K562 (cell line): ENCODE results near the gene OR2V2. TPM values are rescaled to one million over a fixed set of nuclear protein-coding genes. Genes with fewer than 3 reads are reported as not detected.

Experiments
- BCOR ChIP-seq: fragments of 450-650 bp; IDR thresholded peaks from 2 replicates; pipeline ENCODE4 v1.6.1; 2016
- CSDE1 ChIP-seq, 2 experiments: fragments of 450-650 bp; IDR thresholded peaks; 2 replicates each; pipeline ENCODE4 v1.6.1; 2016; ENCODE audit warnings: mild to moderate bottlenecking in 1 of 2
- ERF ChIP-seq: fragments of 450-650 bp; formaldehyde crosslinking; IDR thresholded peaks from 2 replicates; pipeline ENCODE4 v1.4.0; 2020; ENCODE audit warnings: mild to moderate bottlenecking, mixed read lengths
- ETV5 ChIP-seq: sonication (generic); formaldehyde crosslinking; IDR thresholded peaks from 2 replicates; pipeline ENCODE4 v1.4.0; 2020; ENCODE audit warnings: low read depth, mild to moderate bottlenecking, missing genetic modification reagents
- FOXA3 ChIP-seq, 2 experiments: fragments of 450-650 bp in 1 of 2; sonication (generic) in 1 of 2; formaldehyde crosslinking; IDR thresholded peaks in 1 of 2; conservative IDR thresholded peaks in 1 of 2; 2 replicates each; pipeline versions ENCODE4 v1.4.0 to v1.8.0; 2020 to 2022; ENCODE audit warnings: mild to moderate bottlenecking in 2 of 2, missing genetic modification reagents in 1 of 2
- HMBOX1 ChIP-seq: sonication (generic); IDR thresholded peaks from 2 replicates; pipeline ENCODE4 v1.6.1; 2016
- HOMEZ ChIP-seq: fragments of 250-450 bp; sonication (Bioruptor Pico); IDR thresholded peaks from 2 replicates; pipeline ENCODE4 v1.4.0; 2020; ENCODE audit warnings: mild to moderate bottlenecking, moderate library complexity
- MYNN ChIP-seq, 2 experiments: sonication (generic); formaldehyde crosslinking in 1 of 2; IDR thresholded peaks; 2 replicates each; pipeline versions ENCODE4 v1.5.0 to v1.6.1; 2016 to 2020; ENCODE audit warnings: antibody characterized with exemption in 1 of 2, missing genetic modification reagents in 1 of 2
- NBN ChIP-seq: fragments of 450-650 bp; IDR thresholded peaks from 2 replicates; pipeline ENCODE4 v1.6.1; 2016; ENCODE audit warnings: low read depth, mild to moderate bottlenecking
- NFE2 ChIP-seq: IDR thresholded peaks from 2 replicates; pipeline ENCODE4 v1.6.1; 2014; ENCODE audit warnings: antibody characterized with exemption, low read depth
- PTRF ChIP-seq: fragments of 450-650 bp; IDR thresholded peaks from 2 replicates; pipeline ENCODE4 v1.6.1; 2016; ENCODE audit warnings: mild to moderate bottlenecking, missing genetic modification characterization, missing compliant biosample characterization
- RUNX1 ChIP-seq: sonication (generic); IDR thresholded peaks from 2 replicates; pipeline ENCODE4 v1.6.1; 2016; ENCODE audit warnings: antibody characterized with exemption, low read depth
- SREBF1 ChIP-seq: fragments of 150-350 bp; IDR thresholded peaks from 2 replicates; pipeline ENCODE4 v1.6.1; 2014; ENCODE audit warnings: antibody characterized with exemption, low read depth, low read length, borderline replicate concordance
- ZEB2 ChIP-seq: fragments of 450-650 bp; IDR thresholded peaks from 2 replicates; pipeline ENCODE4 v1.6.1; 2016
- ZFX ChIP-seq: sonication (generic); formaldehyde crosslinking; IDR thresholded peaks from 2 replicates; pipeline ENCODE4 v1.8.0; 2022; ENCODE audit warnings: mild to moderate bottlenecking, missing genetic modification reagents, moderate library complexity
- ZNF133 ChIP-seq: fragments of 250-450 bp; sonication (Bioruptor Pico); IDR thresholded peaks from 2 replicates; pipeline ENCODE4 v1.4.0; 2020; ENCODE audit warnings: mild to moderate bottlenecking
- ZNF184 ChIP-seq: sonication (generic); formaldehyde crosslinking; IDR thresholded peaks from 2 replicates; pipeline ENCODE4 v1.5.0; 2020; ENCODE audit warnings: missing genetic modification reagents
- ZNF197 ChIP-seq: fragments of 200-800 bp; sonication (Bioruptor generic); IDR thresholded peaks from 2 replicates; pipeline ENCODE4 v1.6.1; 2016; ENCODE audit warnings: low read depth, missing genetic modification characterization, missing compliant biosample characterization
- ZNF232 ChIP-seq: sonication (generic); formaldehyde crosslinking; IDR thresholded peaks from 2 replicates; pipeline ENCODE4 v1.8.0; 2022; ENCODE audit warnings: mild to moderate bottlenecking, missing genetic modification reagents
- ZNF395 ChIP-seq: fragments of 200-800 bp; sonication (Bioruptor generic); IDR thresholded peaks from 2 replicates; pipeline ENCODE4 v1.6.1; 2017; ENCODE audit warnings: missing genetic modification characterization, missing compliant biosample characterization
- ZNF518B ChIP-seq: fragments of 250-450 bp; sonication (Bioruptor Pico); IDR thresholded peaks from 2 replicates; pipeline ENCODE4 v1.5.0; 2021; ENCODE audit warnings: mild to moderate bottlenecking, moderate library complexity
- ZZZ3 ChIP-seq: fragments of 450-650 bp; IDR thresholded peaks from 2 replicates; pipeline ENCODE4 v1.6.1; 2016; ENCODE audit warnings: antibody characterized with exemption, mild to moderate bottlenecking, moderate library complexity
- polyA plus RNA-seq, 8 experiments: library from polyadenylated mRNA; depleted of rRNA in 4 of 8; stranded (reverse) in 5 of 8; unstranded in 3 of 8; fragments of >200 nt; fragmentation: Nextera tagmentation in 2 of 8; fragmentation: Illumina TruSeq in 1 of 8; extraction: Ambion mirVana in 2 of 8; extraction: Trizol in 1 of 8; gene quantifications; 2 replicates each; pipeline versions ENCODE4 v1.2.1 to v1.2.3, GENCODE V29; 2011 to 2014; ENCODE audit warnings: inconsistent platforms in 1 of 8, missing spikeins in 1 of 8
- total RNA-seq, 7 experiments: library from RNA; depleted of rRNA in 6 of 7; stranded (reverse); fragments of >200 nt in 6 of 7; fragmentation: Illumina TruSeq in 2 of 7; extraction: Trizol in 2 of 7; gene quantifications; 2 replicates each; pipeline versions ENCODE4 v1.2.1 to v1.2.3, GENCODE V29; 2011 to 2021; ENCODE audit warnings: low replicate concordance in 1 of 7

Gene OR2V2
- total and polyA plus RNA-seq, 9 of the 15 experiments (the other 6 are each of a cell fraction or from before 2014, with no cell fraction given), result 0.01 TPM; not detected in 8

- TF ChIP-seq CSDE1 (IDR thresholded peaks at IDR 0.05) (peak in 1 of 2 experiments; percentile 31; a peak in 1 of 4 replicates), ZFX (CRISPR knock-in tag) (no peak), ZZZ3 (no peak), FOXA3 (CRISPR knock-in tag; conservative IDR thresholded peaks at IDR 0.05 in 1 of 2, IDR thresholded peaks at IDR 0.05 in 1 of 2) (no peak), NBN (no peak), ZNF133 (CRISPR knock-in tag) (no peak), NFE2 (no peak), ZNF184 (no peak), ZNF197 (CRISPR knock-in tag) (no peak), MYNN (IDR thresholded peaks at IDR 0.05) (0 out of 2 replicates have a peak, but pooled peaks have one; percentile 15), MYNN (CRISPR knock-in tag; IDR thresholded peaks at IDR 0.05) (no peak), SREBF1 (no peak), BCOR (peak; percentile 89), ZNF518B (CRISPR knock-in tag) (no peak), RUNX1 (no peak), ZNF232 (no peak), HMBOX1 (peak; percentile 78), ETV5 (CRISPR knock-in tag) (0 out of 2 replicates have a peak, but pooled peaks have one; percentile 3), ERF (no peak), ZEB2 (peak; percentile 98), PTRF (tag) (no peak), ZNF395 (no peak), HOMEZ (CRISPR knock-in tag) (no peak)
Measured at GRCh38 chr5:181173420-181174342, 26.3 kb downstream of the OR2V2 start (continued).
